GM06990 (cell line): Measurements from ENCODE around the gene SERPINC1.

Experiments
- DNase-seq: peaks from one replicate; pipeline ENCODE4 v3.0.0-alpha.2; 2011; ENCODE audit not compliant: insufficient read length; ENCODE audit errors: extremely low read depth
- H3K27me3 ChIP-seq: replicated peaks from 2 replicates; pipeline ENCODE4 v1.6.0; 2011; ENCODE audit warnings: low read length; ENCODE audit not compliant: control insufficient read depth, insufficient read depth
- H3K36me3 ChIP-seq: 2 replicates; pipeline ENCODE4 v1.5.1; 2011; ENCODE audit warnings: low read length; ENCODE audit not compliant: control insufficient read depth, insufficient read depth
- H3K4me3 ChIP-seq: replicated peaks from 2 replicates; pipeline ENCODE4 v1.5.1; 2011; ENCODE audit warnings: low read depth, mild to moderate bottlenecking, control low read depth, low read length
- CTCF ChIP-seq: IDR thresholded peaks from 2 replicates; pipeline ENCODE4 v1.5.1; 2011; ENCODE audit warnings: low read length, control low read depth, mild to moderate bottlenecking, inconsistent platforms; ENCODE audit not compliant: insufficient read depth, poor library complexity, severe bottlenecking

The SERPINC1 gene

GRCh38 chr1:173876732-173877131 is 40.4 kb downstream of the SERPINC1 start:
- Histone ChIP-seq H3K27me3 (no peaks in the 10 kb centered on the region), H3K36me3 (no peaks in the 10 kb centered on the region; the same call in 1 of the 2 replicates)
- no peak for DNase-seq

GRCh38 chr1:173871500-173871899 is 45.6 kb downstream of the SERPINC1 start:
- no peak overlapping the region for H3K4me3 ChIP-seq
- DNase-seq: no peak
- no peak for TF ChIP-seq CTCF
- H3K27me3 ChIP-seq: no peaks in the 10 kb centered on the region
- peaks cover 1% of the 10 kb centered on the region for H3K36me3 ChIP-seq

More at GRCh38 chr1:173876732-173877131, 40.4 kb downstream of the SERPINC1 start:
- TF ChIP-seq CTCF: no peak
- H3K4me3 ChIP-seq: no peak overlapping the region

GRCh38 chr1:173871091-173871490 is 46.0 kb downstream of the SERPINC1 start:
- Histone ChIP-seq H3K27me3 (no peaks in the 10 kb centered on the region), H3K4me3 (peak overlapping the region; percentile 28), H3K36me3 (peaks cover 1% of the 10 kb centered on the region)
- DNase-seq: no peak
- TF ChIP-seq CTCF: no peak

GRCh38 chr1:173870252-173871075 is 46.7 kb downstream of the SERPINC1 start:
- Histone ChIP-seq H3K4me3 (peak overlapping the region; percentile 49), H3K36me3 (peaks cover 4% of the 10 kb centered on the region), H3K27me3 (no peaks in the 10 kb centered on the region)
- peak; percentile 58 for DNase-seq
- TF ChIP-seq CTCF: no peak

GRCh38 chr1:173869021-173869359 is 48.1 kb downstream of the SERPINC1 start:
- H3K4me3 ChIP-seq: peak overlapping the region; percentile 87
- peaks cover 8% of the 10 kb centered on the region for H3K36me3 ChIP-seq
- no peaks in the 10 kb centered on the region for H3K27me3 ChIP-seq
- DNase-seq: no peak
- TF ChIP-seq CTCF: no peak
